ENCODE data around the gene SPTAN1. TPM values are rescaled to one million over a fixed set of nuclear protein-coding genes. Genes with fewer than 3 reads are reported as not detected.

SPTAN1 gene
- polyA plus RNA-seq, 2 of the 4 experiments (the other 2 are of a cell fraction), result 104 to 122 TPM

DNA sequence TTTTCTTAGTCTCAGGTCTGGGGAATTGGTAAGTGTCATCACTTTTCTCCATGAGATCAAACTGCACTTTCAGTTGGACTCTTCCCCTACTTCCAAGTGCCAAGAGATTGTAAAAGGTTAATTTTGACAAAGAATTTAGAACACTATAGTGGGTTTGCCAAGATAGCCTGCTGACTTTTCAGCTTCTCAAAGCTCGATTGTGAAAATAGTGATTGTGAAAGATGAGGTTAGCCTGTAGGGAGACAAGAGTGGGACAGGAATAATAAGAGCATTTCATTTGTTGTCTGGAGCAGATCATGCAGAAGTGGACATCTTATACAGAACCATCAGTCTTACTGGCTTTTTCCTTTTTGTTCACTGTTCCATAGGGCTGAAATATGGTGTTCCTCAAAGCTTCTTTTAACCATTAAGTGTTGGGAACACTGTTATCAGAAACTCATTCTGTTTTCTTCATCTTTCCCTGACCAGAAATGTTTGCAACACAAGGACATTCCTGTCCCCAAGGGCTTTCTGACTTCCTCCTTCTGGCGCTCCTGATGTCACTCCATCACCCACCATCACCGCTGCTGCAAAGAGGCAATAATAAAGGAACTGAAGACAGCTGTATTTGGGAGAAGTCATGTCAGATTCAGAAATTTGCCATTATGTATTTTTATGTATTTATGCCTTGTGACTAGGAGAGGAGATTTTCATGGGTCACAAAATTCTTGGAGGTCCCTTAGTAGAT lies 11.6 kb upstream of the SPTAN1 start (continued):
- TF ChIP-seq CHD4 (IDR thresholded peaks at IDR 0.05; ENCODE audit: borderline replicate concordance), result no peak
- TF ChIP-seq GATA3 (IDR thresholded peaks at IDR 0.05; ENCODE audit: borderline replicate concordance), result no peak

DNA sequence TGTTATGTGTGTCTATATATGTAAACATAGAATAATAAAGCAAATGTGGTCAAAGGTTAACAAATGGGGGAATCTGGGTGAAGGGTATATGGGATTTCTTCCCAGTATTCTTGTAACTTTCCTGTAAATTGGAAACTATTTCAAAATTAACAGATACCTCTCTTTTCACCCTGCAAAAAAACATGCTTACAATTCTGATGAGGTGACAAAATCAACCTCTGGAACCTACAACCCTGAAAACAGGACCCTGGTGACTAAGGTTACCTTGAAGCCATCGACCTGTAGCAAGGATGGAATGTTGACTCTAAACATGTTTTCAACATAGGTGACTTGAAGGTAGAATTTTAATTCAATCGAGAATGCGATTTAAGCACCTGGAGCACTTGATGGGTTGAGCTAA lies 5.9 kb upstream of the SPTAN1 start:
- CTCF ChIA-PET, result interaction anchor here (0.7 kb wide), 1 partner anchor 150 kb away, joined by 5 read pairs; no protein-coding TSS in a partner anchor

DNA sequence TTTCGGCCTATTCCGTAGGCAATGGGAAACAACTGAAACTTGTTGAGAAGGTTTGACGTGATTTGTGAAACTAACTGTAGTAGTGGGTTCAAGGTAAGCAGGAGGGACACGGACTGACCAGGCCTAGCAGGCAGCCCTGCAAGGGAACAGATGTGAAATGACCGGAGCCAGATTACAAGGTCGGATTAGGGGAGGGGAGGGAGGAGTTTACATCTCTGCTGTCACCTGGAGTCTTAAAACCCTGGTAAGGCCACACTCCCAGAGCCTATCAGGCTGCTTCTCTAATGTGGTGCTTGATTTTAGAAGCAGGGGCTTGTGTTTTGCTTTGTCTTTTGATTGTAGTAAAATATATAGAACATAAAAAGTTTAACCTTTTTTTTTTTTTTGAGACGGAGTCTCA lies 3.5 kb upstream of the SPTAN1 start:
- ChIA-PET CTCF (interaction anchor here (1.0 kb wide), 1 partner anchor 135 kb away, joined by 3 read pairs; no protein-coding TSS in a partner anchor), POLR2A (no interaction called here)
- FAIRE-seq (no peak), DNase-seq (ENCODE audit: low read depth in 1 of 2, low spot score in 1 of 2) (no peak), ATAC-seq (no peak)
- no peak overlapping the region for H3K27ac ChIP-seq
- no peaks in the 10 kb centered on the region for H3K9me3 ChIP-seq
- H3K4me3 ChIP-seq, result no peak overlapping the region
- no peak overlapping the region for H3K4me2 ChIP-seq
- H3K4me1 ChIP-seq, result peaks cover 16% of the 10 kb centered on the region
- WGBS (ENCODE audit: missing lambda C conversion rate), result 93% methylated on average over 7 of the region's 7 CpGs
- no peak for TF ChIP-seq HOXB13 (CRISPR knock-in tag; IDR thresholded peaks at IDR 0.05; ENCODE audit: low read depth)
- TF ChIP-seq, protein P1, sequence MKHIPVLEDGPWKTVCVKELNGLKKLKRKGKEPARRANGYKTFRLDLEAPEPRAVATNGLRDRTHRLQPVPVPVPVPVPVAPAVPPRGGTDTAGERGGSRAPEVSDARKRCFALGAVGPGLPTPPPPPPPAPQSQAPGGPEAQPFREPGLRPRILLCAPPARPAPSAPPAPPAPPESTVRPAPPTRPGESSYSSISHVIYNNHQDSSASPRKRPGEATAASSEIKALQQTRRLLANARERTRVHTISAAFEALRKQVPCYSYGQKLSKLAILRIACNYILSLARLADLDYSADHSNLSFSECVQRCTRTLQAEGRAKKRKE (CRISPR knock-in tag; IDR thresholded peaks at IDR 0.05; ENCODE audit: low read depth), result no peak

More for the DNA sequence above, 5.9 kb upstream of the SPTAN1 start:
- H3K9me3 ChIP-seq, result no peaks in the 10 kb centered on the region
- H3K4me3 ChIP-seq, result no peak overlapping the region
- no peak for DNase-seq (ENCODE audit: low read depth in 1 of 2, low spot score in 1 of 2)
- peaks cover 11% of the 10 kb centered on the region for H3K4me1 ChIP-seq
- no peak for TF ChIP-seq HOXA7 (CRISPR knock-in tag; IDR thresholded peaks at IDR 0.05)
- TF ChIP-seq BHLHE40 (IDR thresholded peaks at IDR 0.05; ENCODE audit: low read depth, low read length), result no peak
- TF ChIP-seq POLR2A (IDR thresholded peaks at IDR 0.05; ENCODE audit: low read length), result no peak
- TF ChIP-seq RARB (CRISPR knock-in tag; IDR thresholded peaks at IDR 0.05), result no peak
- TF ChIP-seq ZNF302 (CRISPR knock-in tag; IDR thresholded peaks at IDR 0.05), result no peak
- no peak for TF ChIP-seq RCOR1 (IDR thresholded peaks at IDR 0.05; ENCODE audit: low read depth, low read length)
- TF ChIP-seq, protein P1 (CRISPR knock-in tag; IDR thresholded peaks at IDR 0.05; ENCODE audit: low read depth), result no peak
- no peak for TF ChIP-seq SREBF2 (IDR thresholded peaks at IDR 0.05)
- no peak for TF ChIP-seq FOXS1 (CRISPR knock-in tag; IDR thresholded peaks at IDR 0.05)
- TF ChIP-seq, protein P2, sequence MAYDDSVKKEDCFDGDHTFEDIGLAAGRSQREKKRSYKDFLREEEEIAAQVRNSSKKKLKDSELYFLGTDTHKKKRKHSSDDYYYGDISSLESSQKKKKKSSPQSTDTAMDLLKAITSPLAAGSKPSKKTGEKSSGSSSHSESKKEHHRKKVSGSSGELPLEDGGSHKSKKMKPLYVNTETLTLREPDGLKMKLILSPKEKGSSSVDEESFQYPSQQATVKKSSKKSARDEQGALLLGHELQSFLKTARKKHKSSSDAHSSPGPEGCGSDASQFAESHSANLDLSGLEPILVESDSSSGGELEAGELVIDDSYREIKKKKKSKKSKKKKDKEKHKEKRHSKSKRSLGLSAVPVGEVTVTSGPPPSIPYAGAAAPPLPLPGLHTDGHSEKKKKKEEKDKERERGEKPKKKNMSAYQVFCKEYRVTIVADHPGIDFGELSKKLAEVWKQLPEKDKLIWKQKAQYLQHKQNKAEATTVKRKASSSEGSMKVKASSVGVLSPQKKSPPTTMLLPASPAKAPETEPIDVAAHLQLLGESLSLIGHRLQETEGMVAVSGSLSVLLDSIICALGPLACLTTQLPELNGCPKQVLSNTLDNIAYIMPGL (CRISPR knock-in tag; IDR thresholded peaks at IDR 0.05; ENCODE audit: borderline replicate concordance), result no peak
- TF ChIP-seq, protein P3, sequence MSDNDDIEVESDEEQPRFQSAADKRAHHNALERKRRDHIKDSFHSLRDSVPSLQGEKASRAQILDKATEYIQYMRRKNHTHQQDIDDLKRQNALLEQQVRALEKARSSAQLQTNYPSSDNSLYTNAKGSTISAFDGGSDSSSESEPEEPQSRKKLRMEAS (IDR thresholded peaks at IDR 0.05), result no peak
- TF ChIP-seq ZC3H11A (IDR thresholded peaks at IDR 0.05), result no peak
- TF ChIP-seq, protein P4, sequence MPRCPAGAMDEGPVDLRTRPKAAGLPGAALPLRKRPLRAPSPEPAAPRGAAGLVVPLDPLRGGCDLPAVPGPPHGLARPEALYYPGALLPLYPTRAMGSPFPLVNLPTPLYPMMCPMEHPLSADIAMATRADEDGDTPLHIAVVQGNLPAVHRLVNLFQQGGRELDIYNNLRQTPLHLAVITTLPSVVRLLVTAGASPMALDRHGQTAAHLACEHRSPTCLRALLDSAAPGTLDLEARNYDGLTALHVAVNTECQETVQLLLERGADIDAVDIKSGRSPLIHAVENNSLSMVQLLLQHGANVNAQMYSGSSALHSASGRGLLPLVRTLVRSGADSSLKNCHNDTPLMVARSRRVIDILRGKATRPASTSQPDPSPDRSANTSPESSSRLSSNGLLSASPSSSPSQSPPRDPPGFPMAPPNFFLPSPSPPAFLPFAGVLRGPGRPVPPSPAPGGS (IDR thresholded peaks at IDR 0.05), result no peak
- TF ChIP-seq RAD21 (conservative IDR thresholded peaks at IDR 0.05 in 1 of 2, IDR thresholded peaks at IDR 0.05 in 1 of 2), result no peak
- no peak for TF ChIP-seq EHMT2 (IDR thresholded peaks at IDR 0.05; ENCODE audit: low read depth)
- 78% methylated on average over 3 of the region's 3 CpGs for WGBS (ENCODE audit: missing lambda C conversion rate)
- POLR2A ChIA-PET, result no interaction called here
- FAIRE-seq, result no peak
- H3K4me2 ChIP-seq, result no peak overlapping the region
- no peak for ATAC-seq
- H3K27ac ChIP-seq, result no peak overlapping the region

All from A549 (cell line).